Stimulated activated naive CD8-positive, alpha-beta T cell treated with anti-CD3 and anti-CD28 coated beads, Interleukin-15, Interleukin-2, amounts not matched to agents 100 ng/mL and 50 ng/mL, for 24 hours (primary cell): ENCODE data around the gene GNPNAT1.
"Not testable (repeated sequence)": the region's sequence is repeated elsewhere in the genome, so short reads cannot be mapped to it uniquely, and the experiment has no call there.

Source experiments
- H3K27ac Mint-ChIP-seq: one replicate; pipeline ENCODE4 v1.8.0; 2021; ENCODE audit warnings: mild to moderate bottlenecking, mixed read lengths
- H3K27me3 Mint-ChIP-seq: one replicate; pipeline ENCODE4 v1.8.0; 2021; ENCODE audit warnings: mixed read lengths
- H3K36me3 Mint-ChIP-seq: one replicate; pipeline ENCODE4 v1.8.0; 2021; ENCODE audit warnings: low read depth, mixed read lengths
- H3K4me1 Mint-ChIP-seq: one replicate; pipeline ENCODE4 v1.8.0; 2021; ENCODE audit warnings: low read depth, mixed read lengths
- H3K4me3 Mint-ChIP-seq: one replicate; pipeline ENCODE4 v1.8.0; 2021; ENCODE audit warnings: mild to moderate bottlenecking, mixed read lengths
- H3K9me3 Mint-ChIP-seq: one replicate; pipeline ENCODE4 v1.8.0; 2021; ENCODE audit warnings: mixed read lengths

The GNPNAT1 gene

DNA sequence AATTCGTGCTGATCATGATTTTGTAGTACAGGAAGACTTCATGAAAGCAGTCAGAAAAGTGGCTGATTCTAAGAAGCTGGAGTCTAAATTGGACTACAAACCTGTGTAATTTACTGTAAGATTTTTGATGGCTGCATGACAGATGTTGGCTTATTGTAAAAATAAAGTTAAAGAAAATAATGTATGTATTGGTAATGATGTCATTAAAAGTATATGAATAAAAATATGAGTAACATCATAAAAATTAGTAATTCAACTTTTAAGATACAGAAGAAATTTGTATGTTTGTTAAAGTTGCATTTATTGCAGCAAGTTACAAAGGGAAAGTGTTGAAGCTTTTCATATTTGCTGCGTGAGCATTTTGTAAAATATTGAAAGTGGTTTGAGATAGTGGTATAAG lies 63.9 kb downstream of the GNPNAT1 start:
- not testable (repeated sequence) for H3K27ac Mint-ChIP-seq, H3K9me3 Mint-ChIP-seq, H3K27me3 Mint-ChIP-seq, H3K4me3 Mint-ChIP-seq
- peaks cover 35% of the 10 kb centered on the region for H3K4me1 Mint-ChIP-seq
- peaks cover 48% of the 10 kb centered on the region for H3K36me3 Mint-ChIP-seq
